ENCODE measurements around the gene TRIM10. TPM values are rescaled to one million over a fixed set of nuclear protein-coding genes. Genes with fewer than 3 reads are reported as not detected.

Gene TRIM10
- total RNA-seq, 1 donor from 2014 or later, result not detected

GRCh38 chr6:30184417-30185031, 23.5 kb upstream of the TRIM10 start:
- ChIA-PET CTCF (no interaction called here), POLR2A (no interaction called here)
- no peak for TF ChIP-seq CTCF (IDR thresholded peaks at IDR 0.05)
- ATAC-seq (ENCODE audit: low read depth) (no peak), DNase-seq (no peak)
- Mint-ChIP-seq H3K4me3 (no peak overlapping the region), H3K27me3 (no peaks in the 10 kb centered on the region), H3K27ac (no peak overlapping the region), H3K36me3 (ENCODE audit: low read depth) (peaks cover 50% of the 10 kb centered on the region), H3K4me1 (no peaks in the 10 kb centered on the region), H3K9me3 (no peaks in the 10 kb centered on the region)
- intact Hi-C loops (cut with micrococcal nuclease), result no loop called here

- intact Hi-C loops (cut with micrococcal nuclease), result no loop called here
- CTCF ChIA-PET, result no interaction called here
- POLR2A ChIA-PET, result interaction anchor here (0.7 kb wide), 1 partner anchor 1314 kb away, joined by 12 read pairs; no protein-coding TSS in a partner anchor
- DNase-seq, result no peak
- Mint-ChIP-seq H3K4me1 (no peaks in the 10 kb centered on the region), H3K9me3 (peaks cover 8% of the 10 kb centered on the region), H3K4me3 (no peak overlapping the region), H3K27me3 (peaks cover 32% of the 10 kb centered on the region), H3K27ac (no peak overlapping the region), H3K36me3 (ENCODE audit: low read depth) (peaks cover 11% of the 10 kb centered on the region)
- TF ChIP-seq CTCF (IDR thresholded peaks at IDR 0.05), result no peak
- ATAC-seq (ENCODE audit: low read depth), result no peak
These were observed 19.1 kb upstream of the TRIM10 start for GRCh38 chr6:30180145-30180544.

- Mint-ChIP-seq H3K36me3 (ENCODE audit: low read depth) (no peaks in the 10 kb centered on the region), H3K4me3 (no peak overlapping the region), H3K4me1 (no peaks in the 10 kb centered on the region), H3K27ac (no peak overlapping the region), H3K27me3 (peaks cover 39% of the 10 kb centered on the region), H3K9me3 (peaks cover 8% of the 10 kb centered on the region)
- TF ChIP-seq CTCF (IDR thresholded peaks at IDR 0.05), result no peak
- POLR2A ChIA-PET, result no interaction called here
- CTCF ChIA-PET, result no interaction called here
- intact Hi-C loops (cut with micrococcal nuclease), result no loop called here
- DNase-seq (no peak), ATAC-seq (ENCODE audit: low read depth) (no peak)
These were observed 17.8 kb upstream of the TRIM10 start for GRCh38 chr6:30178837-30179236.

GRCh38 chr6:30175765-30176164, 14.8 kb upstream of the TRIM10 start:
- Mint-ChIP-seq H3K27ac (no peak overlapping the region), H3K27me3 (peaks cover 51% of the 10 kb centered on the region)

GRCh38 chr6:30172681-30173080, 11.7 kb upstream of the TRIM10 start:
- ATAC-seq (ENCODE audit: low read depth), result no peak

More at GRCh38 chr6:30175765-30176164, 14.8 kb upstream of the TRIM10 start:
- TF ChIP-seq CTCF (IDR thresholded peaks at IDR 0.05), result no peak
- H3K4me3 Mint-ChIP-seq, result no peak overlapping the region
- H3K9me3 Mint-ChIP-seq, result peaks cover 8% of the 10 kb centered on the region
- DNase-seq, result no peak
- CTCF ChIA-PET, result no interaction called here
- intact Hi-C loops (cut with micrococcal nuclease), result no loop called here
- peaks cover 5% of the 10 kb centered on the region for H3K4me1 Mint-ChIP-seq
- no peaks in the 10 kb centered on the region for H3K36me3 Mint-ChIP-seq (ENCODE audit: low read depth)
- ATAC-seq (ENCODE audit: low read depth), result no peak
- POLR2A ChIA-PET, result no interaction called here

More at GRCh38 chr6:30172681-30173080, 11.7 kb upstream of the TRIM10 start:
- intact Hi-C loops (cut with micrococcal nuclease), result no loop called here
- Mint-ChIP-seq H3K4me1 (peaks cover 8% of the 10 kb centered on the region), H3K27ac (no peak overlapping the region), H3K36me3 (ENCODE audit: low read depth) (no peaks in the 10 kb centered on the region), H3K27me3 (peaks cover 67% of the 10 kb centered on the region), H3K4me3 (no peak overlapping the region), H3K9me3 (no peaks in the 10 kb centered on the region)
- no peak for DNase-seq
- TF ChIP-seq CTCF (IDR thresholded peaks at IDR 0.05), result no peak
- ChIA-PET CTCF (no interaction called here), POLR2A (no interaction called here)

All from activated B cell treated with CpG ODN at 0.5 μM for 24 hours (primary cell).